AG08396 (cell line): ENCODE results near the gene MTFR1L.

Experiments
- DNase-seq: peaks from one replicate; pipeline ENCODE4 v3.0.0; 2012; ENCODE audit warnings: low spot score, mixed read lengths

The MTFR1L gene

GRCh38 chr1:25819491-25820246 is at the start of gene MTFR1L:
Gene MTFR1L (plus strand): TSS chr1:25819954. CDS start chr1:25823105, 3,151 bp downstream.
- peak; percentile 93 for DNase-seq

DNA sequence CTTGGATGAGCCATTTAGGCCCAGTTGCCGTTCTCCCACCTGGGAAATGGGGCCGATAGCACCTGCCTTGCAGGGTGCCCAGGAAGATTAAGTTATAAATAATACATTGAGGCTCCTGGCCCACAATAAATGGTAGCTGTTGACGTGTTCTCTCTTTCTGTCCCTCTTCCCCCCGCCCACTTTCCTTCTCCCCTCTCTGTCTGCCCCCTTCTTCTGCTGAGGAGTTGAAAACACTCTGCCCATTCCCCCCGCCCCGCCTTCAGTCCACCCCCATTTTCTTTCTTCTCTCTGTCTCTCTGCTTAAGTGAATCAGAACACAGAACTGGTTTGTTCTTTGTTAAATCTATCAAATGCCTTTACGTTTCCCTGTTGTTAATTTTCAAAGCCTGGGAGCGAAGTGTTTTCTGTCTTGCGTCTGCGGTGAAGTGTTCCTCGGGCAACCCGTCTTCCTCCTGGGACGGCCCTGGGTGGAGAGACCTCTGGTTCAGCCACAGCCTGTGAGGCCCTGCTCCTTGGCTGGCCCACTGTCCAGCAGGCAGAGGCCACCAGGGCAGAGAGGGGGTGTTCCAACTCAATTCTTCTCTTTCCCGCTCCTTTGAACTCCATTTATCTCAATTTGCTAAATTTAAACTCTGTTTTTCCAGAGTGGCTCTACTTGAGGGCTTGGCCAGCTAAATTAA is 49.1 kb upstream of the MTFR1L start:
- DNase-seq = no peak

- no peak for DNase-seq
These were observed 48.3 kb upstream of the MTFR1L start for GRCh38 chr1:25771221-25772114.

- DNase-seq = no peak
These were observed 47.6 kb upstream of the MTFR1L start for GRCh38 chr1:25772164-25772563.

DNA sequence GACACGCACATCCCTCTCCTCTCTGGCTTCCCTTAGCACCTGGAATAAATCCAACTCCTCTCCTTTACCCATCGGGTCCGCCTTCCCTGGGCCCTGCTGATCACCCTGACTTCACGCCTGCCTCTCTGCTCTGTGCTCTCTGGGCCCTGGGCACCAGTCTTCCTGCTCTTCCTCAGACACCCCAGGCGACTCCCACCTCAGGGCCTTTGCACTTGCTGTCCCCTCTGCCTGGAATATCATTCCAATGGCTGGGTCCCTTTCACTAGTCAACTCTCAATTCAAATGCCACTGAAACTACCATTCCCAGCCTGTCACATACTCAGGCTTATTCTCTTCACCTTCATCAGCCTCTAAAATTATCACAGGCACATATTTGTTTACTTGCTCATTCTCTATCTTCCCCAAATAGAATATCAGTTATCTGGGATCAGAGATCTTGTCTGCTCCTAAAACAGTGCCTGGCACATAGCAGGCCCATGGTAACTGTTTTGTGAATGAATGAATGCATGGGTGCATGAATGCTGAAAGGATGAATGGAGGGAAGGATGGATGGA is 47.0 kb upstream of the MTFR1L start:
- DNase-seq = no peak

DNA sequence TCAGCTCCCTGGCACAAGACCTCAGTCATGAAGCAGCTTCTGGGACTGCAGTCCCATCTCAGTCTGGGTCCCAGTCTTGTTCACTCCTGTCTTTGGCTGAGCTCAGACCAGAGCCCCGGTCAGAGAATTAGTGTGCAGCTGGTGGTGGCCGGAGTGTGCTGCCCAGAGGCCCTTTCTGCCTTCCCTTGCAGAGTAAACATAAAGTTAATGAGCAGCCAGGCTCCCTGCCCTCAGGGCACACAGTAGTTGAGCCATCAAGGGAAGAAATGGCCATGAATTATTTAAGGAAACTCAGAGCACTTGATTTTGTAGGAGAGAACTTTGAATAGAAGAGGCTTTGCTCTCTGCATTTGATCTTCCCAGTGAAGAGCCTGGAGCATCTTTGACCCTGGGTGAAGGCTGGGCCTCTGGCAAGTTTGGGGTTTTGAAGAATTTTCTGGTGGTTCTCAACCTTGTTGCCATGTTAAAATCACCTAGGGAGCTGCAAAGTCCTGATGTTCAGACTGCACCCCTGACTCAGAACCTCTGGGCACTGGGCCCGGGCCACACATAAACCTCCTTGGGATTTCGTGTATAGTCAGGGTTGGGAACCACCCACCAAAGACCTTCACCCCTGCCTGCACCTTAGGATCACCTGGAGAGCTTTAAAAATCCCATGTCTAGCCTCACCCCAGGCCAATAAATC is 46.2 kb upstream of the MTFR1L start:
- DNase-seq = no peak

DNA sequence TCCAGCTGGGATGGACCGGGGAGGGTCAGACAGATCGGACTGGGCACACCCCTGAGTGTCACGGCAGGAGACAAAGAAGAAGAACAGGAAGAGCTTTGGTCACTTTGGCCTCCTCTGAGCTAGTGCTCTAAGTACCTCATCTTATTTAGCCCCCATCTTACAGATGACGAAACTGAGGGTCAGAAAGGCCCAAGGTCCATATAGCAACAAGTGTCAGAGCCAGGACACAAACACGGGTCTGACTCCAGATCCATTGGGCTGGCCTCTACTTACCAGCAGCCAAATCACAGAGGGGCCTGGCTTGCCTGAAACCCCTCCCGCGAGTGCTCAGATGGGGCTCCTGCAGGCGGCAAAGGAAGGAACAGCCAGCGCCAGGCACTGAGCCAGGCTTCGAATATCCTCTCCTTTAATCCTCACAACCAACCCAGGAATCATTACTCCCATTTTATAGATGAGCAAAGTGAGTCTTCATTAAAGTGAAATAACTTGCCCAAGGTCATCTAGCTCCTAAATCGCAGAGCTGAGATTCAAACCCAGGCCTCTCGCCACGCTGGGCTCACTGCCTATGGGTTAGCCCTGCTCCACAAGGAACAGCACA is 45.4 kb upstream of the MTFR1L start:
- no peak for DNase-seq

DNA sequence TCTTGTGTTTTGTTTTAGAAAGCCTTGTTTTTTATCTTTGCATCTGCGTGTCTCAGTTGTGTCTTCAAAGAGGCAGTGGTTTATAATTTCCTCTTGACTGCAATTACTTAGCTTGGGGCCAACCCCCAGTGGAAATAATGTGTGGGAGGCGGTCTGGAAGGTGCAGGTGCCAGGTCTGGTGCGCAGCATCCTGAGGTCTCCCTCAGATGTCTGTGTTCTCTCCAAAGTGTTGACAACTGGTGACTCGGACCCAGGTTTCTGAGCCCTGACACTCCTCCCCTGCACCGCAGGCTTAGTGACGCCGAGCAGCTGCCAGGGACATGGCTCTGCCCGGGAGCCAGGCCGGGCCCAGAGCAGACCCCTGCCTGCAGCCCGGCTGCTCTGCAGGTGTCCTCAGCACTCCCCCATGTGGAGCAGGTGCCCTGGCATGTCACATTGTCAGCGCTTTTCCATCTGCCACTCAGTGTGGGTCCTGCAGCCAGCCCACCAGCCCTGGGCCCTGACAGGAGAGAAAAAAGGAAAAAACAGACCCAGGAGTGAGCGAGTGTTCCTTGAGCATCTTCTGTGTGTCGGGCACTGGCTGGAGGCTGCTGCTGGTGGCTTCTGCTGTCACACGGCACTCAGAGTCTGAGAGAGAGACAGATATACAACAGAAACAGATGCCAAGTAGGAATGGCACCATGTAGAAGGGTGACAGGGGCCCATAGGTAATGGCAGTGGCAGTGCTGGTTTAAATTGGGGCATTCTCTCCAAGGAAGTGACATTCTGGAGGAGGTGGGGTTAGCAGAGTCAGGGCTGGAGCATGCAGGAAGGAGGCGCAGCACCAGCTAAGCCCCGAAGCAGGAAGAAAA is 44.6 kb upstream of the MTFR1L start:
- DNase-seq = no peak

- DNase-seq = no peak
These were observed 40.4 kb upstream of the MTFR1L start for GRCh38 chr1:25779388-25779787.

GRCh38 chr1:25779894-25780293 is 39.9 kb upstream of the MTFR1L start:
- DNase-seq = no peak

GRCh38 chr1:25780318-25781129 is 39.2 kb upstream of the MTFR1L start:
- no peak for DNase-seq

- no peak for DNase-seq
These were observed 38.7 kb upstream of the MTFR1L start for GRCh38 chr1:25781130-25781433.

DNA sequence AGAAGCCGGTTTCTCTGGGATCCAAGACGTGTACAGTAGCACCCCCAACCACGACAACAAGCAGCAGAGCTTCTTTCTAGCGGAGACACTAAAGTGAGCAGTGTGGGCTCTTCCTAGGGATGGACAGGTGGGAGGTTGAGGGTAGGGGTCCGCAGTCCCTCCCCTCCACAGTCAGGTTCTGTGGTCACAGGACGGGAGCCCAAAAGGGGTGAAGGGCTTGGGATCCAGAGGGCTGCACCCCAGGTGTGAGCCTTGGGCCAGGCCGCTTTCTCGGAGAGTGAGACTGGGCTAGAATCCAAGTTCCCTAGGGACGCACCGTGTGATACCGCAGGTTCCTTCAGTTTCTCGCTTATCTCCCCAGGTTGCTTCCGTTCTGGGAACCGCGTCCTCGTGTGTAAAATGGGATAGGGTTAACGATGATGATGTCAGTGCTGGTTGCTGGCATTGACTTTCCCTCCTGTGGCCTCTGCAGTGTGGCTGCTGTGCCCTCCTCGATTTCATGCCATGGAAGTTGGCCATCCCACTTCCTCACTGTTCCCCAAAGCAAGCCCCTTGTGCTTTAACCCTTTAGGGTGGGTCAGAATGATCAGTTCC is 37.0 kb upstream of the MTFR1L start:
- no peak for DNase-seq

GRCh38 chr1:25784575-25785051 is 35.1 kb upstream of the MTFR1L start:
- DNase-seq = no peak

DNA sequence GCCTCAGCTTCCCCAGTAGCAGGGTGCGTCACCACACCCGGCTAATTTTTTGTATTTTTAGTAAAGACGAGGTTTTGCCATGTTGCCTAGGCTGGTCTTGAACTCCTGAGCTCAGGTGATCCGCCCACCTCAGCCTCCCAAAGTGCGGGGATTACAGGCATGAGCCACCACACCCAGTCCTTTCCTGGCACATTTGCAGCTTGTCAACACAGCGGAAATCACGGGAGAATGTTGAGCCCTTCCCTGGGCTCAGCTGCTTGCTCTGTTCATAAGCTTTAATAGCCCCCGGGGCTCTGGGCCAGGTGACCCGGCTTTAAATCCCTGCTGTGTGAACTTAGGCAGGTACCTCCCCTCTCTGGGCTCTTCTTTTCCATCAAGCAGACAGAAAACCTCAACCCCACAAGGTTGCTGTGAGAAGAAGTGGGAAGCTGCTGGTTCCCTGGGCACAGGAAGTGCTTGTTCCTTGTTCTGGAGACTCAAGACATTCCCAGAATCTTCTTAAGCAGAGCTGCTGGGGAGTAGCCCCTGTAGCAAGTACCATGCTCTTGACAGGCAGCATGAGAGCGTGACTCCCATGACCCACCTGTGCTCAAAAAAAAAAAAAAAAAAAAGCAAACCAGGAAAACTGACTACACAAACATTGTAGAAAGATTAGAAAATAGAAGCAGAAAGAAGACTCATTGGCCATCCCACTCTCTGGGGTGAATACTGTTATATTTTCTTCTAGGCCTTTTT is 34.3 kb upstream of the MTFR1L start:
- no peak for DNase-seq

- DNase-seq = no peak
These were observed 32.6 kb upstream of the MTFR1L start for GRCh38 chr1:25786887-25787759.

DNA sequence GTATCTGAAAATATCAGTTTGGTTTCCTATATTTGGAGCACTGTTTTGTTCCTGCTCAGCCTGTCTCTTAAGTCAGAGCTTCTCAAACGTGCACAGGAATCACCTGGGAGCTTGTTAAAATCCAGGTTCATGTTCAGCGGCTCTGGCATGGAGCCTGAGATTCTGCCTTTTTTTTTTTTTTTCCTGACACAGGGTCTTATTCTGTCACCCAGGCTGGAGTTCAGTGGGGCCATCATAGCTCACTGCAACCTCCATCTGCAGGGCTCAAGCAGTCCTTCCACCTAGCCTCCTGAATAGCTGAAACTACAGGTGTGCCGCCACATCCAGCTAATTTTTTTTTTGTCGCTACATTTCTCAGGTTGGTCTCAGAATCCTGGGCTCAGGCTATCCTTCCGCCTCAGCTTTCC is 32.0 kb upstream of the MTFR1L start:
- DNase-seq = no peak
